HG03039 (cell line): ENCODE results near the gene GALNT13.

ENCODE experiments used
- ATAC-seq: cut with Tn5 transposase; IDR thresholded peaks from one replicate; pipeline ENCODE4 v1.9.1; 2021; ENCODE audit warnings: mild to moderate bottlenecking, moderate library complexity; ENCODE audit not compliant: unreplicated experiment

The GALNT13 gene

GRCh38 chr2:154203902-154204301, 332.2 kb downstream of the GALNT13 start:
- no peak for ATAC-seq

DNA sequence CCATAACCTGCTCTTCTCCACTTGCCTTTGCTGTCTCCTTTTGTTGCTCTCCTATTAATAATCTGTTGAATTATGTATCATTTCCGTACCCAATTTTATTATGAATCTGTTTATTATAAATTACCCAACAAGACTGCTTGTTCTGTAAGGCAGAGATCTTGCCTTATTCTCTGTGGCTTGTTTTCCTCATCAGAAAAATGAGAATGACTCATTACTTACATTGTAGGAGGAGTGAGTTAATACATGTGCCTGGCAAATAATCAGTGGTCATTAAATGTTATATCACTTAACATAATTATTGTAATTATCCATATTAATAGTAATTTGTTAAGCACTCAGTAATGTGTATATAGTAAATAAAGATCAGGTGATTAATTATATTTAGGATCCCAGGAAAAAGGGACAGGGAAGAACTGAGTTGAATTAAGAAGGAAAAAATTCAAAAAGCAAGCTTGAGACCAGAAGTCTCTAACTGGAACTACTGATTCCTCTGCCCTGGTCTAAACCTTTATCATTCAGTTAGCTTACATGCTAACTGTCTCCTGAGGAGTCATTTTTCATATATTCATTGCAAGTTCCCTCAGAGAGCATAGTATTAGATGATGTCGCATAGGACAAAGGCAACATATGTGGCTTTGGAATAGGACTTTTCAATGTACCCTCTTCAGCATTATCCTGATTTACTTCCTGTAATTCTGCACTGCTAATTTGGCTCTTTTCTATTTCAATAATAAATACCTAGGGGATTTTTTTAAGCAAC, 335.7 kb downstream of the GALNT13 start:
- ATAC-seq, result no peak

DNA sequence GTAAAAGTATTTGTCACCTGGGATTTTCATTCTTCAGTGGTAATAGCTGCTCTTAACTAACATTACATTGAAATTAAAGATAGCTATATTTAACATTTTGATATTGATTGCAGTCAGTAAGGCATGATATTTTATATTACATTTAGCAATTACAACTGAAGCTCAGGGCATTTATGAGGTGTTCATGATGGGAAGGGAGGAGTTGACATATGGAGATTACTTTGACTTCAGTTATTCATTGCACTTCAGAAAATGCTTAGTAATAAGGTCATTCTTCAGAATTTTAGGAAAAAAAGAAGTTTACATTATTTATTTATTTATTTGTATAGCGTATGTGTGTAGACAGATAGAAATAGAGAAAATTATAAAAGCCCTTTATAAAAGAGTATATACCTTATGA, 352.0 kb downstream of the GALNT13 start:
- ATAC-seq, result no peak

- no peak for ATAC-seq
Observed at GRCh38 chr2:154226931-154227330, 355.2 kb downstream of the GALNT13 start.

- no peak for ATAC-seq
Observed at GRCh38 chr2:154228566-154229280, 357.0 kb downstream of the GALNT13 start.

- ATAC-seq, result no peak
Observed at GRCh38 chr2:154229966-154230365, 358.2 kb downstream of the GALNT13 start.

GRCh38 chr2:154231021-154231420, 359.3 kb downstream of the GALNT13 start:
- ATAC-seq, result no peak

DNA sequence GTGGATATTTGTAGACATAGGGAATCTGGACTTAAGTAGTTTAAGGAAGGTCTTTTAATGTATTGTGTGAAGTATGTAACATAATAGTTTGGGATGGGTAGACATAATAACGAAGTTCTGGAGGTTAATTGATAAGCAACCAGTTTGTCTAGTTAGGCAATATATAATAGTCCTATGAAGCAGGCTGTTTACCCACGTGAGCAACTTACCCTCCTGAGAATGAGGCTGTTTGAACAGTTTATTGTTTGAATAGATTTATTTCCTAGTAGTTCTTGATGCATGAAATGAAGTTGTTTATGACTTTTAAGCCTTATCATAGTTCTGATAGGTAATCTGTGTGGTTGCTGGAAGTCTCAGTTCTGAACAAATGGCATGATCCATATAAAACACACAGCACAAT, 361.5 kb downstream of the GALNT13 start:
- ATAC-seq, result no peak

GRCh38 chr2:154238252-154238651, 366.5 kb downstream of the GALNT13 start:
- no peak for ATAC-seq

GRCh38 chr2:154240316-154240715, 368.6 kb downstream of the GALNT13 start:
- ATAC-seq, result no peak

DNA sequence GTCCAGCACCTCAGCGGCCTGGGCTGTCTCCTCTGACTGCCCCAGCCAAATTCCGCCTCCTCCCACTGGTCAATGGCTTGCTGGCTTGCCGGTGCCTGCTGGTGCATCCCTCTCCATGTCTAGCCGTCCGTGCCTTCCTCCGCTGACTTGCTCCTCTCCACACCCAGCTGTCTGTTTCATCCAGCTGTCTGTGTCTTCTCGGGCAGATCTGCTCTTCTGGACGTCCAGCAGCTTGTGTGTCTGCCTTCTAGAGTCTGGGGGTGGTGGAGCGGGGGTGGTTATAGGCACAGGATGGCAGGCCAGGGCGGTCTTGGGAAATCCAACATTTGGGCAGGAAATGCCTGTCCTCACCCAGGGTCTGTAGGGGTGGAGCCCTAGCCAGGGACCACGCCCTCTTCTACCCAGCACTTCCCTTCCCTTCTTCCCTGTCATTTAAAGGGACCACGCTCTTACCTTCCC, 369.2 kb downstream of the GALNT13 start:
- ATAC-seq, result no peak

DNA sequence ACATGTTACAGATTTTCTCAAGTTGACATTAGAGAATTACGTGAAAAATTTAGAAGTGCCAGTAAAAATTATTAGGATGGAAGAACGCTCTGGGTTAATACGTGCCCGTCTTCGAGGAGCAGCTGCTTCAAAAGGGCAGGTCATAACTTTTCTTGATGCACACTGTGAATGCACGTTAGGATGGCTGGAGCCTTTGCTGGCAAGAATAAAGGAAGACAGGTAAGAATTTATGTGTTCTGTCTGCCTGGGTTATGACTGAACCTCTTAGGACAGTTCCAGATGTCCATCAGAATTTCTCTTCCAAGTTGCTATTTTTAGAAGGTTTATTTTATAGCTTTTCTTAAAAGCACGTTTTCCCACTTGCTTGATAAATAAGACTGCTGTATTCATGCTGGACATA, 371.0 kb downstream of the GALNT13 start:
- no peak for ATAC-seq

DNA sequence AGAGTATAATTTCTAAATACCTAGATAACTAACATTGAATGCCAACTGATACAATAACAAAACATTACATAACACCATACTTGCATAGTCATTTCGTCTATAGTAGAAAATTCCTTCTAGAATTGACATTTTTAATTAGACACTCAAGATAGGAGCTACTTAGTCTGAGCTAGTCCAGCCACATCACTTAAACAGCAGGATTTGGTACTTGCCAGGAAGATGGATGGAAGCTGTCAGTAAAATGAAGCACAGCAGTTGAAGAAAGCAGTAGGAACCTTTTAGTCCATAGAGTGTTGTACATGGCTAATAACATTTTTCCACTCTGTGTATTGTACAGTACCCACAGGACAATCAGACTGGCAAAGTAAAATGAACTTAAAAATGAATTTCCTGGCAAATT, 372.0 kb downstream of the GALNT13 start:
- no peak for ATAC-seq

GRCh38 chr2:154244932-154245331, 373.2 kb downstream of the GALNT13 start:
- ATAC-seq, result no peak

DNA sequence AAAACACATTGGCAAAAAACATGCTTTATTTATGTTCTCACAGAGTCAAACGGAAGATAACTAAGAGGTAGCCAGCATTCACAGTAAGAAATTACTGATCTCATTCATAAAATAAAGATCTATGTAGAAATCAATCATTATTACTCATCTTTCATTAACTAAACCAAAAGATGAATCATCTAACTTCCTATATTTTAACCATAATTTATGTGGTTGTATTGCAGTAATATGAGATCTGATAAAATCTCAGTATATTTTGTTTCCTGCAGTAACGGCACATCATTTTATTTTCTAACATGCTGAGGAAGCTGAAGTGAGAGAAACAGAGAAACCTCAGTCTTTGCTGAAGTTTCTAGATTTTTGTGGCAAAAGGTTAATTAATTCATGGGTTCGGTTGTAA, 375.8 kb downstream of the GALNT13 start:
- ATAC-seq, result no peak

DNA sequence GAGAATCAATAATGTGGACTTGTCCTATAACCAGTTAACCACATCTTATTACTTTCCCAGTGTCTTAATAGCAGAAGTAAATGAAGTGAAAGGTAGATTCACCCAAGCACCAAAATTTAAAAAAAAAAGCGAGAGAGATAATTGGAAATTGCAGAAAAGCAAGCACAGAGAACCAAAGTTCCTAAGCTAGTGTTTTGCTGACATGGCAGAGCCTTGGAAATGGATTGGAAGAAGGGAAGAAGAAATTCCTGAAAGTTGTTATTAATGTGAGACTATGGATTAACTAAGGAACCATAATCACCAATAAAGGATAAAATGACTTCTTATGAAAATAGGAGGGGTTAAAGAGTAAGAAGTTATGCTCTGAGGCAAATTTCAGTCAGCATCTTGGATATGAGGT, 384.4 kb downstream of the GALNT13 start:
- no peak for ATAC-seq

DNA sequence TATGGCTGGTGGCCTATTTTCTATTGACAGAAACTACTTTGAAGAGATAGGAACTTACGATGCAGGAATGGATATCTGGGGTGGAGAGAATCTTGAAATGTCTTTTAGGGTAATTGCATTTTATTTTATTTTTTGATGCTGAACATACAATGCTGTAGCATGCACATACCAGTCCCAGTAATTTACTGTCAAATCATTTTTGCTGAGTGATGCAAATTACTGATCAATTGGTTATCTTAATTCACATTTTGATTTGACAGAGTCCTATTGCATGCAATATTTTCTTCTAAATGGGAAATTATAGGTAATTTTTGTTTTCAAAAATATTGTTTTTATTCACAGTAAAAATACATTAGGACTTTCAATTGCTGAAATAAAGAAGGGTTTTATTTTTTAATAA, 387.3 kb downstream of the GALNT13 start:
- ATAC-seq, result no peak

- ATAC-seq, result no peak
Observed at GRCh38 chr2:154261473-154262027, 389.8 kb downstream of the GALNT13 start.

- ATAC-seq, result no peak
Observed at GRCh38 chr2:154263206-154263605, 391.5 kb downstream of the GALNT13 start.

GRCh38 chr2:154264024-154264423, 392.3 kb downstream of the GALNT13 start:
- ATAC-seq, result no peak

GRCh38 chr2:154267983-154268382, 396.3 kb downstream of the GALNT13 start:
- no peak for ATAC-seq

DNA sequence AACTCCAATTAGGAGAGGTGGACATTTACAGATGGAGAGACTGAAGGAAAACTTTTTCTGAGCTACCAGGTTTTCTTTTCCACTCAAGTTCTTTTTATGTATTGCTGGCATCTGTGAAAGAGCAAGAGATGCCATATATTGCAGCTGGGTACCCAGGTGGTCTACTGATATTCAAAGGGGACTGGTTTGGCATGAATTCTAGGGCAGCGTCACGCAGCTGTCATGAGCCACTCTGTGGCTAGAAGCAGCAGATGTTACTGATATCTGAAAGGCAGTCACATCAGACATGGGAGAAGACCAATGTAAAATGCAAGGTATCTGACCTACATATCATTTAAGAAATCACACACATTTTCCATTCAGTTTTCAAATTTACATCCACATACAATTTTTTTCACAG, 408.8 kb downstream of the GALNT13 start:
- no peak for ATAC-seq
